Skeletal muscle cell (primary cell): ENCODE results near the gene TSPAN13.

Source experiments
- DNase-seq: peaks from one replicate; pipeline ENCODE4 v3.0.0-alpha.2; 2010; ENCODE audit warnings: low read depth
- H3K4me3 ChIP-seq: 2 replicates; pipeline ENCODE4 v1.5.1; 2011; ENCODE audit warnings: low read depth, mild to moderate bottlenecking, control low read depth, low read length, moderate library complexity

TSPAN13 gene

GRCh38 chr7:16753102-16753931 is at the start of gene TSPAN13:
Gene TSPAN13, plus strand, starts transcription at chr7:16753755. Its CDS starts 213 bp downstream, at chr7:16753968.
- no peak for DNase-seq
- H3K4me3 ChIP-seq, result peak within 1 kb of the TSS; percentile 73

- DNase-seq, result no peak
These were observed 45.0 kb upstream of the TSPAN13 start for GRCh38 chr7:16708511-16708910.

GRCh38 chr7:16708980-16709379 is 44.6 kb upstream of the TSPAN13 start:
- peak; percentile 91 for DNase-seq
- H3K4me3 ChIP-seq, result no peak overlapping the region

More at GRCh38 chr7:16708511-16708910, 45.0 kb upstream of the TSPAN13 start:
- H3K4me3 ChIP-seq, result no peak overlapping the region

- DNase-seq, result no peak
- no peak overlapping the region for H3K4me3 ChIP-seq
These were observed 42.9 kb upstream of the TSPAN13 start for GRCh38 chr7:16710651-16711050.

GRCh38 chr7:16711730-16712129 is 41.8 kb upstream of the TSPAN13 start:
- no peak overlapping the region for H3K4me3 ChIP-seq
- no peak for DNase-seq

- H3K4me3 ChIP-seq, result no peak overlapping the region
- no peak for DNase-seq
These were observed 40.6 kb upstream of the TSPAN13 start for GRCh38 chr7:16712916-16713315.

- DNase-seq, result no peak
These were observed 37.6 kb upstream of the TSPAN13 start for GRCh38 chr7:16715928-16716327.

GRCh38 chr7:16718111-16718656 is 35.4 kb upstream of the TSPAN13 start:
- DNase-seq, result no peak
- no peak overlapping the region for H3K4me3 ChIP-seq

More at GRCh38 chr7:16715928-16716327, 37.6 kb upstream of the TSPAN13 start:
- no peak overlapping the region for H3K4me3 ChIP-seq

- DNase-seq, result no peak
- no peak overlapping the region for H3K4me3 ChIP-seq
These were observed 33.9 kb upstream of the TSPAN13 start for GRCh38 chr7:16719699-16720098.

GRCh38 chr7:16721541-16721940 is 32.0 kb upstream of the TSPAN13 start:
- H3K4me3 ChIP-seq, result no peak overlapping the region
- DNase-seq, result no peak

GRCh38 chr7:16724344-16724743 is 29.2 kb upstream of the TSPAN13 start:
- no peak overlapping the region for H3K4me3 ChIP-seq
- no peak for DNase-seq

GRCh38 chr7:16726189-16726588 is 27.4 kb upstream of the TSPAN13 start:
- no peak for DNase-seq
- no peak overlapping the region for H3K4me3 ChIP-seq

- DNase-seq, result no peak
- H3K4me3 ChIP-seq, result no peak overlapping the region
These were observed 25.8 kb upstream of the TSPAN13 start for GRCh38 chr7:16727736-16728135.

GRCh38 chr7:16728811-16729210 is 24.7 kb upstream of the TSPAN13 start:
- no peak for DNase-seq
- H3K4me3 ChIP-seq, result no peak overlapping the region

GRCh38 chr7:16729541-16729940 is 24.0 kb upstream of the TSPAN13 start:
- H3K4me3 ChIP-seq, result no peak overlapping the region
- no peak for DNase-seq

- no peak overlapping the region for H3K4me3 ChIP-seq
- DNase-seq, result no peak
These were observed 22.6 kb upstream of the TSPAN13 start for GRCh38 chr7:16730937-16731336.

- no peak for DNase-seq
- no peak overlapping the region for H3K4me3 ChIP-seq
These were observed 20.7 kb upstream of the TSPAN13 start for GRCh38 chr7:16732828-16733227.

GRCh38 chr7:16734148-16734726 is 19.3 kb upstream of the TSPAN13 start:
- no peak overlapping the region for H3K4me3 ChIP-seq
- DNase-seq, result no peak

- no peak for DNase-seq
- H3K4me3 ChIP-seq, result no peak overlapping the region
These were observed 18.5 kb upstream of the TSPAN13 start for GRCh38 chr7:16735020-16735419.

- no peak overlapping the region for H3K4me3 ChIP-seq
- DNase-seq, result no peak
These were observed 15.4 kb upstream of the TSPAN13 start for GRCh38 chr7:16738011-16738688.
